H1 (cell line): ENCODE data around the gene KANSL1.

Source experiments
- EZH2 ChIP-seq: fragments of 200-600 bp; sonication (generic); IDR thresholded peaks from 2 replicates; pipeline ENCODE4 v1.7.1; 2012; ENCODE audit warnings: low read depth, mild to moderate bottlenecking, moderate library complexity, low read length, inconsistent platforms; ENCODE audit not compliant: severe bottlenecking
- PHF8 ChIP-seq: fragments of 200-600 bp; sonication (generic); conservative IDR thresholded peaks from 2 replicates; pipeline ENCODE4 v1.7.1; 2012; ENCODE audit warnings: low read depth, mild to moderate bottlenecking, inconsistent platforms, low read length, moderate library complexity
- SP1 ChIP-seq: IDR thresholded peaks from 2 replicates; pipeline ENCODE4 v1.6.1; 2011; ENCODE audit warnings: low read depth, low read length
- TF ChIP-seq, protein P1 (sequence below), 3 experiments: IDR thresholded peaks; 1 replicate in 2 of 3; 2 replicates in 1 of 3; pipeline versions ENCODE4 v1.5.1 to v1.6.1; 2011; ENCODE audit warnings: low read length in 3 of 3, mild to moderate bottlenecking in 3 of 3, inconsistent platforms in 2 of 3, low read depth in 1 of 3, moderate library complexity in 1 of 3; ENCODE audit not compliant: insufficient read depth in 1 of 3; ENCODE audit errors: control extremely low read depth in 1 of 3
- TF ChIP-seq, protein P2 (sequence below): IDR thresholded peaks from 2 replicates; pipeline ENCODE4 v1.6.1; 2012; ENCODE audit warnings: inconsistent platforms

DNA sequence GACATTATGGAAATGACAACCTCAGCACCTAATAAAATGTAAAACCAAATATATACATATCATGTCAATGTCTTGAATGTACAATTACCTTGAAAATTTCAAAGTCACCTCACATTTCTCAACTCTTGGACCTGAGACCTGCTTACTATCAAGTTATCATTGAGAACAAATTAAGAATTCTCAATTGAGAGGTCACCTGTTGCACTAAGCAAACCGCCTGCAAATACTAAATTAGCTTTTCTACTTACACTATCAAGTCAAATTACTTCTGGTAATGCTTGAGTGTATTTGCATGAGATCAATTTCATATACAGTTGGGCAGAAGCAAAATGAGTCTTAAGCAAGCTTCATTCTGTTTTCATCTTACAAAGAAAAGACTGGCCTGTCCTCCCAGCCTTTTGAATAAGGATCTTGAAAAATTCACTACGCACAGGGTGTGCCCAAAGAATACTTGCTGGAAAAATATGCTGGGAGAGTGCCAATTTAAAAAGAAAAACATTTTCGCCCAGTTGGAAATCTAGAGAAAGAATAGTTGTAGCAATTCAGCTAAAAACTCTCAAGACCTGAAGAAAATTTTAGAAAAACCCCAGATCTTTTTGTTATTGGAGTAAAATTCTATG is 35.7 kb downstream of the KANSL1 start:
- TF ChIP-seq PHF8 (no peak), EZH2 (no peak), SP1 (no peak)
- TF ChIP-seq, protein P1, sequence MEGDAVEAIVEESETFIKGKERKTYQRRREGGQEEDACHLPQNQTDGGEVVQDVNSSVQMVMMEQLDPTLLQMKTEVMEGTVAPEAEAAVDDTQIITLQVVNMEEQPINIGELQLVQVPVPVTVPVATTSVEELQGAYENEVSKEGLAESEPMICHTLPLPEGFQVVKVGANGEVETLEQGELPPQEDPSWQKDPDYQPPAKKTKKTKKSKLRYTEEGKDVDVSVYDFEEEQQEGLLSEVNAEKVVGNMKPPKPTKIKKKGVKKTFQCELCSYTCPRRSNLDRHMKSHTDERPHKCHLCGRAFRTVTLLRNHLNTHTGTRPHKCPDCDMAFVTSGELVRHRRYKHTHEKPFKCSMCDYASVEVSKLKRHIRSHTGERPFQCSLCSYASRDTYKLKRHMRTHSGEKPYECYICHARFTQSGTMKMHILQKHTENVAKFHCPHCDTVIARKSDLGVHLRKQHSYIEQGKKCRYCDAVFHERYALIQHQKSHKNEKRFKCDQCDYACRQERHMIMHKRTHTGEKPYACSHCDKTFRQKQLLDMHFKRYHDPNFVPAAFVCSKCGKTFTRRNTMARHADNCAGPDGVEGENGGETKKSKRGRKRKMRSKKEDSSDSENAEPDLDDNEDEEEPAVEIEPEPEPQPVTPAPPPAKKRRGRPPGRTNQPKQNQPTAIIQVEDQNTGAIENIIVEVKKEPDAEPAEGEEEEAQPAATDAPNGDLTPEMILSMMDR (IDR thresholded peaks at IDR 0.05; ENCODE audit: control extremely low read depth in 1 of 3, insufficient read depth in 1 of 3, low read depth in 1 of 3, low read length in 3 of 3) = no peak
- TF ChIP-seq, protein P2, sequence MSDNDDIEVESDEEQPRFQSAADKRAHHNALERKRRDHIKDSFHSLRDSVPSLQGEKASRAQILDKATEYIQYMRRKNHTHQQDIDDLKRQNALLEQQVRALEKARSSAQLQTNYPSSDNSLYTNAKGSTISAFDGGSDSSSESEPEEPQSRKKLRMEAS = no peak
